ENCODE measurements around the gene SNX33.
A peak's percentile ranks its signal among the peaks of the same experiment; 100 is the strongest.
"Not testable (repeated sequence)": the region's sequence is repeated elsewhere in the genome, so short reads cannot be mapped to it uniquely, and the experiment has no call there.

The SNX33 gene

GRCh38 chr15:75647370-75648155 is at the start of gene SNX33:
TSS of gene SNX33 (plus strand) at chr15:75647912. CDS start at chr15:75649103, 1,191 bp downstream.
- DNase-seq, result peak; percentile 46

- DNase-seq, result no peak
These were observed 49.4 kb upstream of the SNX33 start for GRCh38 chr15:75598361-75598760.

GRCh38 chr15:75599401-75599800 is 48.3 kb upstream of the SNX33 start:
- DNase-seq, result no peak

- no peak for DNase-seq
These were observed 41.7 kb upstream of the SNX33 start for GRCh38 chr15:75606026-75606425.

- DNase-seq, result peak; percentile 36
These were observed 40.7 kb upstream of the SNX33 start for GRCh38 chr15:75606711-75607699.

GRCh38 chr15:75616766-75617165 is 30.9 kb upstream of the SNX33 start:
- DNase-seq, result no peak

GRCh38 chr15:75620058-75620820 is 27.5 kb upstream of the SNX33 start:
- DNase-seq, result no peak

- no peak for DNase-seq
These were observed 26.8 kb upstream of the SNX33 start for GRCh38 chr15:75620841-75621391.

- no peak for DNase-seq
These were observed 25.2 kb upstream of the SNX33 start for GRCh38 chr15:75622505-75622904.

- DNase-seq, result peak; percentile 92
These were observed 22.0 kb upstream of the SNX33 start, which contains the start of gene SNUPN for GRCh38 chr15:75625542-75626347. TSS of gene SNUPN (minus strand) at chr15:75625725. CDS start at chr15:75621051, 4,674 bp downstream.

- no peak for DNase-seq
These were observed 15.8 kb upstream of the SNX33 start for GRCh38 chr15:75631935-75632334.

- DNase-seq, result not testable (repeated sequence)
These were observed 13.8 kb upstream of the SNX33 start for GRCh38 chr15:75633922-75634321.

- no peak for DNase-seq
These were observed 11.7 kb upstream of the SNX33 start for GRCh38 chr15:75636026-75636425.

- DNase-seq, result no peak
These were observed 10.3 kb upstream of the SNX33 start for GRCh38 chr15:75637245-75638009.

- peak; percentile 13 for DNase-seq
These were observed 8.5 kb upstream of the SNX33 start for GRCh38 chr15:75639191-75639708.

GRCh38 chr15:75639709-75640482 is 7.8 kb upstream of the SNX33 start, which contains the start of gene IMP3:
TSS of gene IMP3 (minus strand) at chr15:75640224. CDS start at chr15:75640168, 56 bp downstream.
- peak; percentile 94 for DNase-seq

GRCh38 chr15:75640483-75641178 is 7.1 kb upstream of the SNX33 start:
- DNase-seq, result peak; percentile 72

GRCh38 chr15:75641179-75641503 is 6.6 kb upstream of the SNX33 start:
- DNase-seq, result no peak

GRCh38 chr15:75641603-75642002 is 6.1 kb upstream of the SNX33 start:
- DNase-seq, result no peak

Measured in CD4-positive, alpha-beta T cell treated with Interleukin-12 subunit alpha and Interleukin-12 subunit beta, for 1 hour (primary cell).